GM12878 (cell line): Measurements from ENCODE around the gene NPFFR2. TPM values are rescaled to one million over a fixed set of nuclear protein-coding genes. Genes with fewer than 3 reads are reported as not detected.

ENCODE experiments used
- ATAC-seq: fragments of 200-7000 bp; cut with Tn5 transposase; 3 replicates; pipeline ENCODE4 v1.9.1; 2020; ENCODE audit warnings: mild to moderate bottlenecking, moderate library complexity
- BruUV-seq: library from RNA; stranded (reverse); fragments of 400-500 nt; replicated peaks from 2 replicates; lab custom pipeline; 2021; lab: Mats Ljungman, UMichigan
- CTCF ChIA-PET: fragments of 300-600 bp; sonication (Branson Sonifier 250); formaldehyde crosslinking; extraction: SDS; loops from one replicate; lab custom pipeline; 2021; ENCODE audit warnings: inconsistent platforms; lab: Yijun Ruan, JAX
- POLR2A ChIA-PET: fragments of 350-600 bp; formaldehyde crosslinking; extraction: SDS; loops from one replicate; lab custom pipeline; 2021; ENCODE audit warnings: inconsistent platforms; lab: Charles Lee
- RAD21 ChIA-PET: fragments of 300-600 bp; sonication (Branson Sonifier 250); formaldehyde crosslinking; loops from one replicate; lab custom pipeline; 2023; ENCODE audit warnings: antibody characterized with exemption; ENCODE audit not compliant: unreplicated experiment; lab: Charles Lee
- SMC1A ChIA-PET: fragments of 300-600 bp; sonication (Branson Sonifier 250); formaldehyde crosslinking; loops from one replicate; lab custom pipeline; 2023; ENCODE audit not compliant: unreplicated experiment, uncharacterized antibody; lab: Charles Lee
- DNase-seq: peaks from one replicate; pipeline ENCODE4 v3.0.0-alpha.2; 2011; ENCODE audit warnings: low read depth, low spot score
- FAIRE-seq: peaks from 3 replicates; lab custom pipeline; 2011; peaks lifted over from hg19 to GRCh38; lab: Jason Lieb, UNC
- H2AFZ ChIP-seq: 2 replicates; pipeline ENCODE4 v1.6.0; 2011; ENCODE audit warnings: low read depth, low read length, control low read depth; ENCODE audit not compliant: control insufficient read depth
- H3K27ac ChIP-seq: 2 replicates; pipeline ENCODE4 v1.5.1; 2011; ENCODE audit warnings: control low read depth; ENCODE audit not compliant: control insufficient read depth, insufficient read depth
- H3K27me3 ChIP-seq, 2 experiments: replicated peaks in 1 of 2; 2 replicates each; pipeline versions ENCODE4 v1.6.0 to v1.6.1; 2011; ENCODE audit warnings: low read length in 1 of 2; ENCODE audit not compliant: control insufficient read depth in 2 of 2, insufficient read depth in 2 of 2
- H3K36me3 ChIP-seq, 2 experiments: 2 replicates each; pipeline ENCODE4 v1.5.1; 2011; ENCODE audit warnings: low read length in 1 of 2; ENCODE audit not compliant: control insufficient read depth in 2 of 2, insufficient read depth in 2 of 2
- H3K4me1 ChIP-seq: 2 replicates; pipeline ENCODE4 v1.6.1; 2011; ENCODE audit warnings: mild to moderate bottlenecking, low read length, moderate library complexity, mixed read lengths; ENCODE audit not compliant: control insufficient read depth, insufficient read depth
- H3K4me2 ChIP-seq: 2 replicates; pipeline ENCODE4 v1.6.0; 2011; ENCODE audit warnings: control low read depth; ENCODE audit not compliant: control insufficient read depth, insufficient read depth
- H3K4me3 ChIP-seq: fragments of 200-600 bp; sonication (generic); 2 replicates; pipeline ENCODE4 v1.5.1; 2016
- H3K79me2 ChIP-seq: 2 replicates; pipeline ENCODE4 v1.6.0; 2011; ENCODE audit warnings: low read length; ENCODE audit not compliant: control insufficient read depth, insufficient read depth
- H3K9ac ChIP-seq: 2 replicates; pipeline ENCODE4 v1.8.0; 2011; ENCODE audit warnings: low read length, control low read depth, mixed read lengths; ENCODE audit not compliant: control insufficient read depth, insufficient read depth
- H3K9me3 ChIP-seq: replicated peaks from 3 replicates; pipeline ENCODE4 v1.5.1; 2011; ENCODE audit warnings: mild to moderate bottlenecking, low read length; ENCODE audit not compliant: control insufficient read depth, insufficient read depth
- H4K20me1 ChIP-seq: 2 replicates; pipeline ENCODE4 v1.6.0; 2011; ENCODE audit not compliant: control insufficient read depth, insufficient read depth
- CREM ChIP-seq: IDR thresholded peaks from 2 replicates; pipeline ENCODE4 v1.6.1; 2014; ENCODE audit warnings: antibody characterized with exemption, low read depth
- KLF5 ChIP-seq: fragments of 450-650 bp; IDR thresholded peaks from 2 replicates; pipeline ENCODE4 v1.6.1; 2014; ENCODE audit warnings: mild to moderate bottlenecking; ENCODE audit not compliant: partially characterized antibody
- LARP7 ChIP-seq: fragments of 450-650 bp; IDR thresholded peaks from 2 replicates; pipeline ENCODE4 v1.6.1; 2017; ENCODE audit warnings: mild to moderate bottlenecking
- MYB ChIP-seq: fragments of 150-350 bp; IDR thresholded peaks from 2 replicates; pipeline ENCODE4 v1.6.1; 2014; ENCODE audit warnings: mild to moderate bottlenecking, low read depth, low read length, borderline replicate concordance
- NFYB ChIP-seq: IDR thresholded peaks from 2 replicates; pipeline ENCODE4 v1.6.1; 2011; ENCODE audit warnings: low read depth, mild to moderate bottlenecking, low read length, improper control_type of control experiment, moderate library complexity; ENCODE audit not compliant: insufficient read depth
- NR2F1 ChIP-seq: fragments of 450-650 bp; conservative IDR thresholded peaks from 2 replicates; pipeline ENCODE4 v1.6.1; 2017; ENCODE audit warnings: mild to moderate bottlenecking
- SIX5 ChIP-seq: IDR thresholded peaks from 2 replicates; pipeline ENCODE4 v1.6.1; 2011; ENCODE audit warnings: mild to moderate bottlenecking, low read depth, low read length, moderate library complexity; ENCODE audit not compliant: severe bottlenecking
- SMARCA5 ChIP-seq: fragments of 450-650 bp; IDR thresholded peaks from 2 replicates; pipeline ENCODE4 v1.6.1; 2017; ENCODE audit warnings: mild to moderate bottlenecking
- SMC3 ChIP-seq: IDR thresholded peaks from 2 replicates; pipeline ENCODE4 v1.6.1; 2011; ENCODE audit warnings: low read length, improper control_type of control experiment, borderline replicate concordance
- SP1 ChIP-seq: IDR thresholded peaks from one replicate; pipeline ENCODE4 v1.6.1; 2011; ENCODE audit warnings: low read depth, low read length
- ZBED1 ChIP-seq: IDR thresholded peaks from 2 replicates; pipeline ENCODE4 v1.6.1; 2016; ENCODE audit warnings: borderline replicate concordance
- ZNF24 ChIP-seq: fragments of 450-650 bp; IDR thresholded peaks from 2 replicates; pipeline ENCODE4 v1.6.1; 2017; ENCODE audit warnings: antibody characterized with exemption, mild to moderate bottlenecking
- WGBS: methylation state at CpG from one replicate; pipeline ENCODE4 v1.1.6; 2016; ENCODE audit warnings: low lambda C conversion rate; ENCODE audit not compliant: insufficient replicate concordance, insufficient coverage; ENCODE audit errors: missing lambda C conversion rate; 5-methylcytosine and 5-hydroxymethylcytosine counted together
- in situ Hi-C: fragments of 300-500 bp; cut with MboI; formaldehyde crosslinking; loops from 9 replicates; pipeline ENCODE4 v1.14.3; 2018; ENCODE audit warnings: mixed read lengths
- intact Hi-C: fragments of 100-400 bp; cut with micrococcal nuclease; formaldehyde crosslinking; loops from one replicate; pipeline ENCODE4 v1.14.2; 2022; ENCODE audit not compliant: unreplicated experiment
- polyA plus RNA-seq, 11 experiments: library from polyadenylated mRNA; depleted of rRNA in 4 of 11; unstranded in 6 of 11; stranded (reverse) in 5 of 11; fragments of >200 nt; fragmentation: Nextera tagmentation in 4 of 11; fragmentation: Illumina TruSeq in 1 of 11; extraction: Ambion mirVana in 4 of 11; extraction: Trizol in 1 of 11; gene quantifications; 1 replicate in 1 of 11; 2 replicates in 10 of 11; pipeline versions ENCODE4 v1.2.1 to v1.2.3, GENCODE V29; 2011 to 2016; ENCODE audit warnings: inconsistent platforms in 2 of 11, missing spikeins in 2 of 11, low read depth in 1 of 11
- total RNA-seq, 4 experiments: library from RNA; depleted of rRNA in 3 of 4; stranded (reverse); fragments of >200 nt in 3 of 4; fragmentation: Illumina TruSeq in 1 of 4; extraction: Trizol in 1 of 4; gene quantifications; 2 replicates each; pipeline versions ENCODE4 v1.2.1 to v1.2.3, GENCODE V29; 2013 to 2021
- TF ChIP-seq, protein P1 (sequence below): fragments of 450-650 bp; IDR thresholded peaks from 2 replicates; pipeline ENCODE4 v1.6.1; 2017; ENCODE audit warnings: mild to moderate bottlenecking
- TF ChIP-seq, protein P2 (sequence below): IDR thresholded peaks from 2 replicates; pipeline ENCODE4 v1.6.1; 2012; ENCODE audit warnings: low read depth, low read length, improper control_type of control experiment
- TF ChIP-seq, protein P3 (sequence below): IDR thresholded peaks from 2 replicates; pipeline ENCODE4 v1.6.1; 2011; ENCODE audit warnings: mild to moderate bottlenecking, low read depth, low read length, moderate library complexity; ENCODE audit not compliant: insufficient replicate concordance

The NPFFR2 gene
- total and polyA plus RNA-seq, 10 of the 15 experiments (the other 5 are each of a cell fraction or from before 2014, with no cell fraction given), result not detected

DNA sequence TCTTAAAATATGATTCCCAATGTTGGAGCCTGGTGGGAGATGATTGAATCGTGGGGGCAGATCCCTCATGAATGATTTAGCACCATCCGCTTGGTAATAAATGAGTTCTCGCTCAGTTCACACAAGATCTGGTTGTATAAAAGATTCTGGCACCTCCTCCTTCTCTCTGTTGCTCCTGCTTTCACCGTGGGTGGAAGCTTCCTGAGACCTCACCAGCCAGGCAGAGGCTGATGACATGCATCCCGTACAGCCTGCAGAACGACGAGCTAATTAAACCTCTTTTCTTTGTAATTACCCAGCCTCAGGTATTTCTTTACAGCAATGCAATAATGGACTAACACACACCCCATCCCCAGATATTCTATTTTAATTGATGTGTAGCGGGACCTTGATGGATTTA lies 162.2 kb downstream of the NPFFR2 start:
- in situ Hi-C loops, result no loop called here
- Histone ChIP-seq H3K4me3 (no peak overlapping the region), H3K4me1 (no peaks in the 10 kb centered on the region), H3K27ac (no peak overlapping the region), H3K9me3 (no peaks in the 10 kb centered on the region), H3K27me3 (no peaks in the 10 kb centered on the region), H3K36me3 (no peaks in the 10 kb centered on the region)
- ChIA-PET SMC1A (no interaction called here), RAD21 (no interaction called here)
- ATAC-seq, result no peak
- TF ChIP-seq SMC3 (no peak), ZBED1 (no peak), ZNF24 (no peak), NFYB (no peak), SMARCA5 (no peak), SP1 (no peak)
- TF ChIP-seq, protein P1, sequence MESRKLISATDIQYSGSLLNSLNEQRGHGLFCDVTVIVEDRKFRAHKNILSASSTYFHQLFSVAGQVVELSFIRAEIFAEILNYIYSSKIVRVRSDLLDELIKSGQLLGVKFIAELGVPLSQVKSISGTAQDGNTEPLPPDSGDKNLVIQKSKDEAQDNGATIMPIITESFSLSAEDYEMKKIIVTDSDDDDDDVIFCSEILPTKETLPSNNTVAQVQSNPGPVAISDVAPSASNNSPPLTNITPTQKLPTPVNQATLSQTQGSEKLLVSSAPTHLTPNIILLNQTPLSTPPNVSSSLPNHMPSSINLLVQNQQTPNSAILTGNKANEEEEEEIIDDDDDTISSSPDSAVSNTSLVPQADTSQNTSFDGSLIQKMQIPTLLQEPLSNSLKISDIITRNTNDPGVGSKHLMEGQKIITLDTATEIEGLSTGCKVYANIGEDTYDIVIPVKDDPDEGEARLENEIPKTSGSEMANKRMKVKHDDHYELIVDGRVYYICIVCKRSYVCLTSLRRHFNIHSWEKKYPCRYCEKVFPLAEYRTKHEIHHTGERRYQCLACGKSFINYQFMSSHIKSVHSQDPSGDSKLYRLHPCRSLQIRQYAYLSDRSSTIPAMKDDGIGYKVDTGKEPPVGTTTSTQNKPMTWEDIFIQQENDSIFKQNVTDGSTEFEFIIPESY, result no peak
- TF ChIP-seq, all 136 proteins: peak for 0
- no TSS peak for BruUV-seq
- ChIA-PET POLR2A (no interaction called here), CTCF (no interaction called here)
- intact Hi-C loops, result no loop called here
- no peaks in the 10 kb centered on the region for H4K20me1 ChIP-seq
- H2AFZ ChIP-seq, result no peak overlapping the region
- 17% methylated on average over 8 of the region's 8 CpGs for WGBS
- FAIRE-seq (no peak), DNase-seq (no peak)
- H3K9ac ChIP-seq, result no peak overlapping the region
- H3K4me2 ChIP-seq, result no peak overlapping the region
- H3K79me2 ChIP-seq, result no peaks in the 10 kb centered on the region

- no peaks in the 10 kb centered on the region for H3K79me2 ChIP-seq
- POLR2A ChIA-PET, result no interaction called here
- H3K9ac ChIP-seq, result no peak overlapping the region
- ATAC-seq (no peak), DNase-seq (no peak), FAIRE-seq (no peak)
- intact Hi-C loops, result no loop called here
- H3K27ac ChIP-seq, result no peak overlapping the region
- no peak overlapping the region for H3K4me2 ChIP-seq
- CTCF ChIA-PET, result no interaction called here
- RAD21 ChIA-PET, result no interaction called here
- SMC1A ChIA-PET, result interaction anchor here (1.2 kb wide), 1 partner anchor 616 kb away, joined by 3 read pairs; no protein-coding TSS in a partner anchor
- no peaks in the 10 kb centered on the region for H3K4me1 ChIP-seq
- in situ Hi-C loops, result no loop called here
- H3K4me3 ChIP-seq, result no peak overlapping the region
- no TSS peak for BruUV-seq
- H2AFZ ChIP-seq, result no peak overlapping the region
- H3K27me3 ChIP-seq, result no peaks in the 10 kb centered on the region
- H4K20me1 ChIP-seq, result no peaks in the 10 kb centered on the region
- H3K36me3 ChIP-seq, result no peaks in the 10 kb centered on the region
- WGBS, result 43% methylated on average over 1 of the region's 1 CpG
- H3K9me3 ChIP-seq, result no peaks in the 10 kb centered on the region
- TF ChIP-seq SMC3 (no peak), MYB (no peak), KLF5 (no peak), LARP7 (no peak), NR2F1 (no peak), CREM (no peak), SIX5 (no peak)
- TF ChIP-seq, protein P2, sequence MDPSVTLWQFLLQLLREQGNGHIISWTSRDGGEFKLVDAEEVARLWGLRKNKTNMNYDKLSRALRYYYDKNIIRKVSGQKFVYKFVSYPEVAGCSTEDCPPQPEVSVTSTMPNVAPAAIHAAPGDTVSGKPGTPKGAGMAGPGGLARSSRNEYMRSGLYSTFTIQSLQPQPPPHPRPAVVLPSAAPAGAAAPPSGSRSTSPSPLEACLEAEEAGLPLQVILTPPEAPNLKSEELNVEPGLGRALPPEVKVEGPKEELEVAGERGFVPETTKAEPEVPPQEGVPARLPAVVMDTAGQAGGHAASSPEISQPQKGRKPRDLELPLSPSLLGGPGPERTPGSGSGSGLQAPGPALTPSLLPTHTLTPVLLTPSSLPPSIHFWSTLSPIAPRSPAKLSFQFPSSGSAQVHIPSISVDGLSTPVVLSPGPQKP, result no peak
- TF ChIP-seq, protein P3, sequence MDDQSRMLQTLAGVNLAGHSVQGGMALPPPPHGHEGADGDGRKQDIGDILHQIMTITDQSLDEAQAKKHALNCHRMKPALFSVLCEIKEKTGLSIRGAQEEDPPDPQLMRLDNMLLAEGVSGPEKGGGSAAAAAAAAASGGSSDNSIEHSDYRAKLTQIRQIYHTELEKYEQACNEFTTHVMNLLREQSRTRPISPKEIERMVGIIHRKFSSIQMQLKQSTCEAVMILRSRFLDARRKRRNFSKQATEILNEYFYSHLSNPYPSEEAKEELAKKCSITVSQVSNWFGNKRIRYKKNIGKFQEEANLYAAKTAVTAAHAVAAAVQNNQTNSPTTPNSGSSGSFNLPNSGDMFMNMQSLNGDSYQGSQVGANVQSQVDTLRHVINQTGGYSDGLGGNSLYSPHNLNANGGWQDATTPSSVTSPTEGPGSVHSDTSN, result no peak
Measured at GRCh38 chr4:72194453-72194852, 162.7 kb downstream of the NPFFR2 start.
